MM.1S (cell line): Measurements from ENCODE around the gene ASCL1.

Experiments used
- DNase-seq: peaks from one replicate; pipeline ENCODE4 v3.0.0-alpha.2; 2015
- H2AFZ ChIP-seq: fragments of 300-600 bp; sonication (generic); 2 replicates; pipeline ENCODE4 v1.6.0; 2016; ENCODE audit warnings: antibody characterized with exemption, low read length
- H3F3A ChIP-seq: fragments of 300-600 bp; sonication (generic); 2 replicates; pipeline ENCODE4 v1.6.1; 2016; ENCODE audit warnings: mild to moderate bottlenecking, antibody characterized with exemption, low read length, moderate library complexity, mixed read lengths; ENCODE audit not compliant: insufficient read depth
- H3K27ac ChIP-seq: fragments of 300-600 bp; sonication (generic); 2 replicates; pipeline ENCODE4 v1.5.1; 2016; ENCODE audit warnings: mild to moderate bottlenecking, low read length
- H3K27me3 ChIP-seq: fragments of 300-600 bp; sonication (generic); replicated peaks from 2 replicates; pipeline ENCODE4 v1.6.0; 2016; ENCODE audit warnings: low read length; ENCODE audit not compliant: insufficient read depth
- H3K36me3 ChIP-seq: fragments of 300-600 bp; sonication (generic); replicated peaks from 2 replicates; pipeline ENCODE4 v1.6.1; 2016; ENCODE audit warnings: mild to moderate bottlenecking, low read length, mixed read lengths; ENCODE audit not compliant: insufficient read depth
- H3K4me1 ChIP-seq: fragments of 300-600 bp; sonication (generic); 2 replicates; pipeline ENCODE4 v1.6.1; 2016; ENCODE audit warnings: low read length, mixed read lengths
- H3K4me2 ChIP-seq: fragments of 300-600 bp; sonication (generic); 2 replicates; pipeline ENCODE4 v1.6.0; 2016; ENCODE audit warnings: low read depth, low read length
- H3K4me3 ChIP-seq: fragments of 300-600 bp; sonication (generic); 2 replicates; pipeline ENCODE4 v1.5.1; 2016; ENCODE audit warnings: low read length, mixed read lengths
- H3K79me2 ChIP-seq: fragments of 300-600 bp; sonication (generic); 2 replicates; pipeline ENCODE4 v1.6.1; 2016; ENCODE audit warnings: mixed run types, low read length, mixed read lengths
- H3K9ac ChIP-seq: fragments of 300-600 bp; sonication (generic); 2 replicates; pipeline ENCODE4 v1.6.1; 2016; ENCODE audit warnings: low read length, mixed read lengths
- H3K9me2 ChIP-seq: fragments of 300-600 bp; sonication (generic); replicated peaks from 2 replicates; pipeline ENCODE4 v1.6.1; 2016; ENCODE audit warnings: mild to moderate bottlenecking, low read length, mixed read lengths; ENCODE audit not compliant: insufficient read depth
- H3K9me3 ChIP-seq: fragments of 300-600 bp; sonication (generic); replicated peaks from 2 replicates; pipeline ENCODE4 v1.6.1; 2016; ENCODE audit warnings: mild to moderate bottlenecking, low read length, mixed read lengths; ENCODE audit not compliant: insufficient read depth
- H4K20me1 ChIP-seq: fragments of 300-600 bp; sonication (generic); 2 replicates; pipeline ENCODE4 v1.6.1; 2016; ENCODE audit warnings: mild to moderate bottlenecking, low read length, moderate library complexity, mixed read lengths; ENCODE audit not compliant: insufficient read depth
- EZH2 ChIP-seq: fragments of 300-600 bp; sonication (generic); optimal IDR thresholded peaks from 2 replicates; pipeline ENCODE3; 2017; ENCODE audit warnings: low read depth, mild to moderate bottlenecking, antibody characterized with exemption, low read length, mixed read lengths
- EZH2phosphoT487 ChIP-seq: fragments of 300-600 bp; sonication (generic); IDR thresholded peaks from 2 replicates; pipeline ENCODE4 v1.6.1; 2018; ENCODE audit warnings: antibody characterized with exemption, low read length
- TF ChIP-seq, protein P1 (sequence below): fragments of 300-600 bp; sonication (generic); IDR thresholded peaks from 2 replicates; pipeline ENCODE4 v1.5.1; 2016; ENCODE audit warnings: antibody characterized with exemption, low read length, mixed read lengths

ASCL1 gene

DNA sequence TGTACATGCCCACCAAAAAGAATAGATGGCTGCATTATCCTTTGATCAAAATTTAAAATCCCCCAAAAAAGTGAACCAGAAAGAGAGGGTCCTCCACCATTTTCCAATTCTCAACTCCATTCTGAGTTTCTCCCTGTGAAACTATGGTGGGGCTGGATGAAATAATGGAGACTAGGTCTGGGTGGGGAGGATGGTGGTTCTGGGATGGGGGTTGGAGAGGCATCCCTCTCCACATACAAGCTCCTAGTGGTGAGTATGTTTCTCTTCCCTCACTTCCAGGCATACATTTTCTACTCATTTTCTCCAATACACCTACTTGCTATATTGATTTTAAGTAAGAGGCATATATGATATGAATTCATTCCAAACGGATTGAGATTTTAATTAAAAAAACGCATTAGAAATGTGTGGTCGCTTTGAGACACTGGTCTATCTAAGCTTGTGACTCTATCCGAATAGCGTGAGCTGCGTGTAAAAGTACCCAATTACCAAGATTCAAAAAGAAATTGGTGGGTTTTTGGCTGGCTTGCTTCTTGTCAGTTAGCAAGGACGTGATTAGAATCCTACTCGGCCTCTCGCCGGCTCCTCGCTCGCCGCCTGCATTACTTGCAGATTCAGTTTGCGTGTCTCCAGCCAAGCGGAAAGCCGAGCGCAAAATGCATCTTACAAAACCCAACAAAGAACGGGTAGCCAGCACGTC lies 3.4 kb downstream of the ASCL1 start:
- H3K9ac ChIP-seq: no peak overlapping the region
- no peak for TF ChIP-seq EZH2
- TF ChIP-seq EZH2phosphoT487: no peak
- TF ChIP-seq, protein P1, sequence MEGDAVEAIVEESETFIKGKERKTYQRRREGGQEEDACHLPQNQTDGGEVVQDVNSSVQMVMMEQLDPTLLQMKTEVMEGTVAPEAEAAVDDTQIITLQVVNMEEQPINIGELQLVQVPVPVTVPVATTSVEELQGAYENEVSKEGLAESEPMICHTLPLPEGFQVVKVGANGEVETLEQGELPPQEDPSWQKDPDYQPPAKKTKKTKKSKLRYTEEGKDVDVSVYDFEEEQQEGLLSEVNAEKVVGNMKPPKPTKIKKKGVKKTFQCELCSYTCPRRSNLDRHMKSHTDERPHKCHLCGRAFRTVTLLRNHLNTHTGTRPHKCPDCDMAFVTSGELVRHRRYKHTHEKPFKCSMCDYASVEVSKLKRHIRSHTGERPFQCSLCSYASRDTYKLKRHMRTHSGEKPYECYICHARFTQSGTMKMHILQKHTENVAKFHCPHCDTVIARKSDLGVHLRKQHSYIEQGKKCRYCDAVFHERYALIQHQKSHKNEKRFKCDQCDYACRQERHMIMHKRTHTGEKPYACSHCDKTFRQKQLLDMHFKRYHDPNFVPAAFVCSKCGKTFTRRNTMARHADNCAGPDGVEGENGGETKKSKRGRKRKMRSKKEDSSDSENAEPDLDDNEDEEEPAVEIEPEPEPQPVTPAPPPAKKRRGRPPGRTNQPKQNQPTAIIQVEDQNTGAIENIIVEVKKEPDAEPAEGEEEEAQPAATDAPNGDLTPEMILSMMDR: no peak
- no peak overlapping the region for H3K4me2 ChIP-seq
- no peaks in the 10 kb centered on the region for H3K36me3 ChIP-seq
- no peaks in the 10 kb centered on the region for H3F3A ChIP-seq
- H3K4me3 ChIP-seq: no peak overlapping the region
- H3K27ac ChIP-seq: no peak overlapping the region
- DNase-seq: no peak
- no peaks in the 10 kb centered on the region for H3K79me2 ChIP-seq
- peaks cover 7% of the 10 kb centered on the region; the same call in 1 of the 2 replicates for H3K27me3 ChIP-seq
- no peaks in the 10 kb centered on the region for H3K4me1 ChIP-seq
- H3K9me2 ChIP-seq: no peaks in the 10 kb centered on the region
- no peak overlapping the region for H2AFZ ChIP-seq
- H4K20me1 ChIP-seq: no peaks in the 10 kb centered on the region
- no peaks in the 10 kb centered on the region for H3K9me3 ChIP-seq

DNA sequence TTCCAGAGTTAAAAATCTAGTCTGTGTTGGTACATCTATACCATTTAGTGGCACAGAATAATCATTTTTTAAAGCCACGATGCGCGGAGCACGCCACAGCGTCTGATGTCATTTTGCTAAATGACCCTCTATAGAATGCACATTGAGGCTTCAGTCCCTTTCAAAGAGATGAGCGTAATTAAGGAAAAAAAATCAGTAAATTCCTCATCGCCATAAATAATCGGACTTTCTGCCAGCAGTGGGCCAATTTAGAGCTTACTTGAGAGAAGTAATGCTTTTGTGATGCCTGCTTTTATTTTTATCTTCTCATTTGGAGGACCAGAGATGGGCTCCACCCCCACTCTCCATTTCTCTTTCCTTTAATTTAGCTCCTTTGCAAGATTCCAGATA lies 4.0 kb downstream of the ASCL1 start:
- Histone ChIP-seq H3K4me2 (no peak overlapping the region), H4K20me1 (no peaks in the 10 kb centered on the region), H3K9me3 (no peaks in the 10 kb centered on the region), H3K27ac (no peak overlapping the region), H3K27me3 (peaks cover 7% of the 10 kb centered on the region; the same call in 1 of the 2 replicates), H3K4me3 (no peak overlapping the region), H3K4me1 (no peaks in the 10 kb centered on the region), H3F3A (no peaks in the 10 kb centered on the region), H2AFZ (no peak overlapping the region), H3K9me2 (no peaks in the 10 kb centered on the region), H3K79me2 (no peaks in the 10 kb centered on the region), H3K36me3 (no peaks in the 10 kb centered on the region), H3K9ac (no peak overlapping the region)
- DNase-seq: no peak
- TF ChIP-seq EZH2phosphoT487 (no peak), EZH2 (no peak)
- TF ChIP-seq, protein P1: no peak

DNA sequence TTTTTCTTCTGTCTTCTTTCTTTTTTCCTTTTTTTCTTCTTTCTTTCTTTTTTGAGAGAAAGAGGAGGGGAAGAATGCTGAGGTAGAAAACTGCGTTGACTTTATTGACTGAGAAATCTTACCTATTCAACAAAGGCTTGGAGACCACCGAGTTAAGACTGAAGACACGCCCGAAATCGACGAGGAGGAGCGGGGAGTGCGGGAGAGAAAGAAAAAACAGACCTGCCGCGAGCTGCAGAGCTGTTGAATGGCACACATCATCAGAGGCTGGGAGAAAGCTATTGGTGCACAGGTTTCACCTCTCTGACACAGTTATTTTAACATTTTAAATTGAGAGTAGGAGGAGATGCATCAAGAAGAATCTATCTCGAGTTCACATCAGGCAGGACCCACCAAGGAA lies 5.1 kb downstream of the ASCL1 start:
- TF ChIP-seq EZH2phosphoT487 (no peak), EZH2 (no peak)
- TF ChIP-seq, protein P1: no peak
- Histone ChIP-seq H3K4me2 (no peak overlapping the region), H3K79me2 (no peaks in the 10 kb centered on the region), H3F3A (no peaks in the 10 kb centered on the region), H2AFZ (no peak overlapping the region), H3K27me3 (peaks cover 7% of the 10 kb centered on the region; the same call in 1 of the 2 replicates), H3K9me2 (no peaks in the 10 kb centered on the region), H3K9ac (no peak overlapping the region), H3K4me1 (no peaks in the 10 kb centered on the region), H4K20me1 (no peaks in the 10 kb centered on the region), H3K9me3 (no peaks in the 10 kb centered on the region), H3K36me3 (no peaks in the 10 kb centered on the region), H3K27ac (no peak overlapping the region), H3K4me3 (no peak overlapping the region)
- no peak for DNase-seq
